Left kidney (tissue), 2 donors: ENCODE results near the gene ACTC1. TPM values are rescaled to one million over a fixed set of nuclear protein-coding genes. Genes with fewer than 3 reads are reported as not detected.

ENCODE experiments used
- DNase-seq: peaks from one replicate; pipeline ENCODE4 v3.0.0-alpha.2; 2013
- polyA plus RNA-seq: library from polyadenylated mRNA; unstranded; fragments of 120-200 nt; gene quantifications from one replicate; pipeline ENCODE4 v1.2.1, GENCODE V29; 2013; ENCODE audit not compliant: insufficient read length

Gene ACTC1
- polyA plus RNA-seq, 1 donor: 1.0 TPM

GRCh38 chr15:34802803-34803750, 7.7 kb upstream of the ACTC1 start:
- DNase-seq: no peak

GRCh38 chr15:34802371-34802770, 7.0 kb upstream of the ACTC1 start:
- no peak for DNase-seq

- DNase-seq: peak; percentile 40
Measured at GRCh38 chr15:34799149-34800101, 4.1 kb upstream of the ACTC1 start.

GRCh38 chr15:34796847-34797435, 1.6 kb upstream of the ACTC1 start:
- no peak for DNase-seq

GRCh38 chr15:34794590-34795206, 651 bp downstream of the ACTC1 start:
- DNase-seq: no peak

GRCh38 chr15:34793901-34794300, 1.4 kb downstream of the ACTC1 start:
- DNase-seq: no peak

- no peak for DNase-seq
Measured at GRCh38 chr15:34793071-34793470, 2.3 kb downstream of the ACTC1 start.

- no peak for DNase-seq
Measured at GRCh38 chr15:34791701-34792100, 3.6 kb downstream of the ACTC1 start.

- DNase-seq: no peak
Measured at GRCh38 chr15:34790121-34790520, 5.2 kb downstream of the ACTC1 start.

- no peak for DNase-seq
Measured at GRCh38 chr15:34789326-34789725, 6.0 kb downstream of the ACTC1 start.

GRCh38 chr15:34786206-34786605, 9.1 kb downstream of the ACTC1 start:
- DNase-seq: no peak

GRCh38 chr15:34783991-34784390, 11.4 kb downstream of the ACTC1 start:
- no peak for DNase-seq

- no peak for DNase-seq
Measured at GRCh38 chr15:34783431-34783830, 11.9 kb downstream of the ACTC1 start.

GRCh38 chr15:34782901-34783300, 12.4 kb downstream of the ACTC1 start:
- DNase-seq: no peak

GRCh38 chr15:34780725-34781124, 14.6 kb downstream of the ACTC1 start:
- DNase-seq: no peak

- no peak for DNase-seq
Measured at GRCh38 chr15:34776606-34777105, 18.7 kb downstream of the ACTC1 start.

GRCh38 chr15:34773917-34774316, 21.4 kb downstream of the ACTC1 start:
- no peak for DNase-seq

GRCh38 chr15:34773013-34773412, 22.3 kb downstream of the ACTC1 start:
- no peak for DNase-seq

GRCh38 chr15:34772312-34772711, 23.0 kb downstream of the ACTC1 start:
- no peak for DNase-seq

- DNase-seq: no peak
Measured at GRCh38 chr15:34769711-34770110, 25.6 kb downstream of the ACTC1 start.

- DNase-seq: no peak
Measured at GRCh38 chr15:34768530-34768929, 26.8 kb downstream of the ACTC1 start.

GRCh38 chr15:34765741-34766140, 29.6 kb downstream of the ACTC1 start:
- DNase-seq: no peak
